GF-D8 (cell line): ENCODE results near the gene RC3H1.
A peak's percentile ranks its signal among the peaks of the same experiment; 100 is the strongest.
"Not testable (repeated sequence)": the region's sequence is repeated elsewhere in the genome, so short reads cannot be mapped to it uniquely, and the experiment has no call there.

ENCODE experiments used
- DNase-seq: peaks from one replicate; lab custom pipeline; 2025; lab: John Stamatoyannopoulos, UW

Gene RC3H1

GRCh38 chr1:174028495-174028894 lies 6.3 kb upstream of the RC3H1 start:
- no peak for DNase-seq

GRCh38 chr1:174023440-174023839 lies 1.3 kb upstream of the RC3H1 start:
- peak; percentile 53 for DNase-seq

GRCh38 chr1:174022976-174023277 lies 770 bp upstream of the RC3H1 start:
- no peak for DNase-seq

GRCh38 chr1:174021591-174022079 lies 522 bp downstream of the RC3H1 start:
- no peak for DNase-seq

- DNase-seq, result no peak
These were observed 3.6 kb downstream of the RC3H1 start for GRCh38 chr1:174018565-174018964.

GRCh38 chr1:174017231-174017970 lies 4.8 kb downstream of the RC3H1 start:
- DNase-seq, result no peak

GRCh38 chr1:174013864-174014418 lies 8.2 kb downstream of the RC3H1 start:
- DNase-seq, result no peak

- peak; percentile 79 for DNase-seq
These were observed 13.2 kb downstream of the RC3H1 start for GRCh38 chr1:174008979-174009378.

GRCh38 chr1:174008269-174008668 lies 13.9 kb downstream of the RC3H1 start:
- peak; percentile 68 for DNase-seq

GRCh38 chr1:174007851-174008250 lies 14.3 kb downstream of the RC3H1 start:
- DNase-seq, result no peak

- DNase-seq, result no peak
These were observed 17.1 kb downstream of the RC3H1 start for GRCh38 chr1:174005032-174005431.

- DNase-seq, result no peak
These were observed 18.3 kb downstream of the RC3H1 start for GRCh38 chr1:174003867-174004266.

- DNase-seq, result no peak
These were observed 20.6 kb downstream of the RC3H1 start for GRCh38 chr1:174001573-174001972.

GRCh38 chr1:174000371-174000770 lies 21.8 kb downstream of the RC3H1 start:
- no peak for DNase-seq

- no peak for DNase-seq
These were observed 24.4 kb downstream of the RC3H1 start for GRCh38 chr1:173997791-173998190.

GRCh38 chr1:173996995-173997394 lies 25.2 kb downstream of the RC3H1 start:
- DNase-seq, result no peak

GRCh38 chr1:173995475-173995874 lies 26.7 kb downstream of the RC3H1 start:
- no peak for DNase-seq

- DNase-seq, result not testable (repeated sequence)
These were observed 28.2 kb downstream of the RC3H1 start for GRCh38 chr1:173993948-173994347.

GRCh38 chr1:173988068-173988467 lies 34.1 kb downstream of the RC3H1 start:
- no peak for DNase-seq

GRCh38 chr1:173986951-173987350 lies 35.2 kb downstream of the RC3H1 start:
- DNase-seq, result no peak

- no peak for DNase-seq
These were observed 51.9 kb downstream of the RC3H1 start for GRCh38 chr1:173970252-173970651.

- DNase-seq, result not testable (repeated sequence)
These were observed 56.3 kb downstream of the RC3H1 start for GRCh38 chr1:173965896-173966295.

GRCh38 chr1:173963477-173963876 lies 58.7 kb downstream of the RC3H1 start:
- DNase-seq, result no peak

GRCh38 chr1:173960625-173961024 lies 61.5 kb downstream of the RC3H1 start:
- DNase-seq, result no peak
